Activated CD4-positive, alpha-beta T cell treated with anti-CD3 and anti-CD28 coated beads, Interleukin-2, amount 10 ng/mL, durations not matched to agents 24 days and 14 days (primary cell): ENCODE results near the gene RCOR1. TPM values are rescaled to one million over a fixed set of nuclear protein-coding genes. Genes with fewer than 3 reads are reported as not detected.
"Not testable (repeated sequence)": the region's sequence is repeated elsewhere in the genome, so short reads cannot be mapped to it uniquely, and the experiment has no call there.

Source experiments
- DNase-seq: peaks from one replicate; pipeline ENCODE4 v3.0.0; 2022
- H3K27ac Mint-ChIP-seq: one replicate; pipeline ENCODE4 v1.8.0; 2022; ENCODE audit warnings: mild to moderate bottlenecking, mixed read lengths
- H3K27me3 Mint-ChIP-seq: one replicate; pipeline ENCODE4 v1.8.0; 2022; ENCODE audit warnings: mixed read lengths
- H3K36me3 Mint-ChIP-seq: one replicate; pipeline ENCODE4 v1.8.0; 2022; ENCODE audit warnings: low read depth, mild to moderate bottlenecking, mixed read lengths
- H3K4me1 Mint-ChIP-seq: one replicate; pipeline ENCODE4 v1.8.0; 2021; ENCODE audit warnings: mixed read lengths
- H3K4me3 Mint-ChIP-seq: one replicate; pipeline ENCODE4 v1.8.0; 2022; ENCODE audit warnings: mild to moderate bottlenecking, moderate library complexity, mixed read lengths
- H3K9me3 Mint-ChIP-seq: one replicate; pipeline ENCODE4 v1.8.0; 2021; ENCODE audit warnings: mixed read lengths
- intact Hi-C: fragments of 100-400 bp; cut with micrococcal nuclease; formaldehyde crosslinking; loops from one replicate; pipeline ENCODE4 v1.15.1; 2023
- total RNA-seq: library from RNA; stranded (reverse); gene quantifications from 2 replicates; pipeline ENCODE4 v1.2.3, GENCODE V29; 2022

Gene RCOR1
- total RNA-seq, 1 donor from 2014 or later = 24.0 TPM

DNA sequence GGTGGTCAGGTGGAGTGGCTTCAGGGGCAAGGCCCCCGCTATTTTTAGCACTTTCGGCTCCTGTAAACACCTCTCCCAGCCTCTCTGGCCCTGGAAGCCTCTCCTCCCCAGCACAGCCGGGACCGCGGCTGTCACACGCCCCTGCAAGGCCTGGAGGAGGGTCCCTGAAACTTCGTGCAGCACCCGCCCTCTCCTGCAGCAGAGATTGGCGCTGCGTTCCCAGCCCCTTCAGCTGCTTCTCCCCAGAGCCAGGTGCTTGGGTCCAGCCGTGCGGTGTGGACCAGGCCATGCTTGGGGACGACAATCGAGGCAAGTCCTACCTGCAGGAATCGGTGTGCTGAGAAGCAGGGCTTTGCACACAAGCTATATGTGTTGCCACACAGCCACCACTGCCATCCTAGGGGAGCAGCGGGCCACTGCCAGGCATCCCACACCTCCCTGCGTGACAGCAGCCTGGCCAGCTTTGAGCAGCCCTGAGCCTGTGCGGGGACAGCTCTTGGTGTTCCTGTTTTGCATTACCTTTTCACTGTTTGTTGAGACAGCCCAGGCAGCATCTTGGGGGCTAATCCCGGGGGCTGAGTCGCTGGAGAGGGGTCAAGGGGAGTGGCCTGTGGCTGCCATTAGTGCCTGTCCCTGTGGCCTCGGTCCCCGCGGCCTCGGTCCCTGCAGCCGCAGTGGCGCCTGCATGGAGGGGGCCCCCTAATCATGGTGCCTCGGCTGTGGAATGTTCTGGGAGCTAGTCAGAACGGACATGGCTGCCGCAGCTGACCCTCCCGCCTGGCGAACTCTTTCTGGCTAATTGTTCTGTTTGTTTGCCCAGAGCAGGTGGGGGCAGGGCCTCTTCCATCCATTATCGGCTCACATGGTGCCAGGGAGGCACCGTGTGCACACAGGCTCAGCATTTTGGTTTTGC, 157.2 kb downstream of the RCOR1 start:
- Mint-ChIP-seq H3K27ac (no peak overlapping the region), H3K9me3 (no peaks in the 10 kb centered on the region), H3K36me3 (no peaks in the 10 kb centered on the region), H3K4me1 (no peaks in the 10 kb centered on the region), H3K27me3 (no peaks in the 10 kb centered on the region), H3K4me3 (no peak overlapping the region)
- intact Hi-C loops = no loop called here
- no peak for DNase-seq

DNA sequence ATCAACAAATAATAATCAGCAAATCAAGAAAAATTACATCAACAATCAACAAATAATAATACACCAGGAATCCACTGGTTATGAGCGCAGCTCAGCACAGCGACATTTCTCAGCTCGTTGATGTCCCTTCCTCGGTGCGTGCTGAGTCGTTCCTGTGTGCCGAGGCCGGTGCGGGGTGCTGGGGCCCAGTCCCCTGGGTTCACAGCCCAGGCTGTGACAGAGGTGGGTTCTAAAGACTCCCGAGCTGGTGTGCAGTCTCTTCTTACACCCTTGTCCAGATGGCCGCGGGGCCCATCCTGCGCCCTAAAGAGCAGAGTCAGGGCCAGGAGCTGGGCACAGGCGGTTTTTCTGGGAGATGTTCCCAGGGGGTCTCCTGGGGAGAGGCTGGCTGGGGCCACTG, 157.9 kb downstream of the RCOR1 start:
- no peaks in the 10 kb centered on the region for H3K36me3 Mint-ChIP-seq
- no peak overlapping the region for H3K4me3 Mint-ChIP-seq
- DNase-seq = no peak
- H3K27me3 Mint-ChIP-seq = no peaks in the 10 kb centered on the region
- H3K9me3 Mint-ChIP-seq = no peaks in the 10 kb centered on the region
- intact Hi-C loops = no loop called here
- H3K27ac Mint-ChIP-seq = no peak overlapping the region
- no peaks in the 10 kb centered on the region for H3K4me1 Mint-ChIP-seq

DNA sequence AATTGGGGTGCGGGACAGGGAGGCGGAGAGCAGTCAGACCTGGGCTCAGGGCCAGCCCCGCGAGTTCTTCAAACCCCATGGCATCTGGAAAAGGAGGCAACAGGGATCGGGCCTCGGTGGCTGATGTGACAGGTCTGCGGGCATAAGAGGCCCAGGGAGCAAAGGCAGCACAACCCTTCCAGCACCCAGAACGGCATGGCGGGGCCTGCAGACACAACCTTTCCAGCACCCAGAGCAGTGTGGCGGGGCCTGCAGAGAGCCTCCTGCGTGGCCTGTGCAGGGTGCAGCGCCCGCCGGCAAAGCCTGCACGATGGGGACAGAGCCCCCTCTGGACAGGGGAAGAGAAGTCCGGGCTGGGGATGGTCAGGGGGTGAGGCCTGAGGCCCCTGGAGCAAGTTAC, 158.6 kb downstream of the RCOR1 start:
- H3K4me1 Mint-ChIP-seq = no peaks in the 10 kb centered on the region
- no peak overlapping the region for H3K27ac Mint-ChIP-seq
- no peak for DNase-seq
- no peaks in the 10 kb centered on the region for H3K9me3 Mint-ChIP-seq
- no peaks in the 10 kb centered on the region for H3K36me3 Mint-ChIP-seq
- intact Hi-C loops = no loop called here
- H3K27me3 Mint-ChIP-seq = no peaks in the 10 kb centered on the region
- H3K4me3 Mint-ChIP-seq = no peak overlapping the region

DNA sequence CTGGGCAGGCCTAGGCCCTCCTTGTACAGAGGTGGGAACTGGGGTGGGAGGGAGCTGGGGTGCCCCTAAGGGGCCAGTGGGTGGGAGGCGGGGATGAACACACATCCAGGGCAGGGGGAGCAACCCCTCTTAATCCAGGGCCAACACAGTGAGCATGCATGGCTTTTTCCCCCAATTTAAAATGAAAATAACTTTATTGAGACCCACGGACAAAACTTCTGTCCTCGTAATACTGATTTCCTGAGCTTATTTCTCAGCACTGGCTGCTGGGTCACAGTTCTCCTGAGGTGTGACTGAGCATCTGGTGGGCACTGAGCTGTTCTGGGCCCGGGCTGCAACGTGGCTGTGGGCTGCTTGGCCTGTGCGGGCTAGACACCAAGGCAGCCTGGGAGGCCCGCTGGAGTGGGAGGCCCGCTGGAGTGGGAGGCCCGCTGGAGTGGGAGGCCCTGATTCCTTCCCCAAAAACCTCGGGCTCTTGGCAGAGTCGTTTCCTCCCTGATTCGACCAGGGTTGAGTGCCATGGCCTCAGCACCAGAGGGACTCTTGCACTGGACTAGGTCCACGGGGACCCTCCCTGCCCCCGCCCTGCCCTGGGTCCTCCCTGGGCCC, 159.9 kb downstream of the RCOR1 start:
- intact Hi-C loops = no loop called here
- no peak overlapping the region for H3K4me3 Mint-ChIP-seq
- H3K9me3 Mint-ChIP-seq = no peaks in the 10 kb centered on the region
- no peak for DNase-seq
- H3K27ac Mint-ChIP-seq = no peak overlapping the region
- H3K27me3 Mint-ChIP-seq = no peaks in the 10 kb centered on the region
- H3K4me1 Mint-ChIP-seq = no peaks in the 10 kb centered on the region
- no peaks in the 10 kb centered on the region for H3K36me3 Mint-ChIP-seq

DNA sequence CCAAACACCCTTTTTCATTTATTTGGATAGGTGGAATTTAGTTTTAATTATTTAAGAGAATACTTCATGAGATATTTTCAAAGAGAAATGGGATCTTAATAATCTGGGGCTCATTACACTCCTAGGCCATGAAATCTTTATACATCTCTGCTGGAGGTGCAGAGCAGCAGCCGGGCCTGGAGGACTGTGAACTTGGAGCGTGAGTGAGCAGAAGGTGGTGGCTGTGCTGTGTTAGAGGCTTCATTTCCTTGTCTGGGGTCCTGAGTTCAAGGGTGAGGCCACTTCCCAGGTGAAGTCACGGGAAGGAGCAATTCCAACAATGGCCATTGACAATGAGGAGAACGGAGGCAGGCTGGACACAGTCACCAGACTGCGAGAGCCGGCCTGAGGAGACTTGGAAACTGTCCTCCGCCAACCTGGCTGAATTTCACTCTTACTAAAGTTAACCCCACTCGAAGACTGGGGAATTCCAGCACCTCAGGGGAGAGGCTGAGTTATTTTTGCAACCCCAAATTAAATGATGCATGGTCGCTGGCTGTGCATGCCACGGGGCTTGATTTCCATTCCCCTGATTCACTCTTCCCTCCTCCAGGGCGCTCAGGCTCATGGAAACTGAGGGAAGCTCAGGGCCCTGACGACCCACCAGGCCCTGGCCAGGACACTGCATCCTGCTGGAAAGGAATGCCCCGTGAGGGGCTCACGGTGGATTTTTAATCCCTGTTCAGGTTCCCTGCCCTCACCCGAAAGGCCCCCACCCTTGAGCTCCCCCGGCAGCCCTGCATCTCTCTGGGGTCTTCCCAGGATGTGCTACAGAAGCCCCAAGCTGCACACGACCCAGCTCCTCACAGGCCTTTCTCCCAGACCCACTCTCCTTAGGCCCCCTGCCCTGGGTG, 162.2 kb downstream of the RCOR1 start:
- Mint-ChIP-seq H3K36me3 (no peaks in the 10 kb centered on the region), H3K27me3 (no peaks in the 10 kb centered on the region), H3K27ac (no peak overlapping the region), H3K4me1 (no peaks in the 10 kb centered on the region), H3K4me3 (no peak overlapping the region), H3K9me3 (no peaks in the 10 kb centered on the region)
- DNase-seq = no peak
- intact Hi-C loops = no loop called here

DNA sequence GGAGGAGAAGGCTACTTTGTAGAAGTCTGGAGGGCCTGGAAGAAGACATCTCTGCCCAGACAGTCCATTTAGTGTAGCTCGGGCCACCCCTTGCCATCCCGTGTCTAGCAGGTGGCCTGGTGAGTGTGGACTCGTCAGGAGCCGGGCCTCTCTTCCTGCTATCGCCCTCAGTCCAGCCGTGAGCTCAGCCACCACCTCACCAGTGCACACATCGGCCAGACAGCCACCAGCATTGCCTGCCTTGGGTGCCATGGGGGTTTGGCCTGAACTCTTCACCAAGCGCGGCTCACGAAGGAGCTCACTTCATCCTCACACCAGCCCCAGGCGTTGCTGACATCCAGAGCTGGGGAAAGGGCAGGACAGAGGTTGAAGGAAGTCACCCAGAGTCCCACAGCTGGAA, 165.2 kb downstream of the RCOR1 start:
- H3K9me3 Mint-ChIP-seq = no peaks in the 10 kb centered on the region
- no peaks in the 10 kb centered on the region for H3K36me3 Mint-ChIP-seq
- no peak overlapping the region for H3K4me3 Mint-ChIP-seq
- DNase-seq = no peak
- intact Hi-C loops = no loop called here
- peaks cover 1% of the 10 kb centered on the region for H3K27me3 Mint-ChIP-seq
- H3K4me1 Mint-ChIP-seq = no peaks in the 10 kb centered on the region
- H3K27ac Mint-ChIP-seq = no peak overlapping the region

DNA sequence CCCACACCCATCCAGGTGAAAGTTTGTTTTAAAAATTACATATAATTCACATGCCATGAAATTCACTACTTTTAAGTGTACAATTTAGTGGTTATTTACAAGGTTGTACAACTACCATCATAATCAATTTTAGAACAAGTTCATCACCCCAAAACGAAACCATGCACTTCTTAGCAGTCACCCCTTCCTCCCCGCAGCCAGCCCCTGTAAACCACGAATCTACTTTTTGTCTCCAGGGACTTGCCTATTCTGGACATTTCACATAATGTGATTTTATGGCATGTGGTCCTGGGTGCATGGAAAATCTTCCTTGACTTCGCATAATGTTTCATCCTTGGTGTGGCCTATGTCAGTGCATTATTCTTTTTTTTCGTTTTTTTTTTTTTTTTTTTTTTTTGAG, 165.6 kb downstream of the RCOR1 start:
- Mint-ChIP-seq H3K27me3 (peaks cover 1% of the 10 kb centered on the region), H3K4me1 (no peaks in the 10 kb centered on the region), H3K27ac (no peak overlapping the region), H3K4me3 (no peak overlapping the region), H3K9me3 (no peaks in the 10 kb centered on the region), H3K36me3 (no peaks in the 10 kb centered on the region)
- no peak for DNase-seq
- intact Hi-C loops = no loop called here

DNA sequence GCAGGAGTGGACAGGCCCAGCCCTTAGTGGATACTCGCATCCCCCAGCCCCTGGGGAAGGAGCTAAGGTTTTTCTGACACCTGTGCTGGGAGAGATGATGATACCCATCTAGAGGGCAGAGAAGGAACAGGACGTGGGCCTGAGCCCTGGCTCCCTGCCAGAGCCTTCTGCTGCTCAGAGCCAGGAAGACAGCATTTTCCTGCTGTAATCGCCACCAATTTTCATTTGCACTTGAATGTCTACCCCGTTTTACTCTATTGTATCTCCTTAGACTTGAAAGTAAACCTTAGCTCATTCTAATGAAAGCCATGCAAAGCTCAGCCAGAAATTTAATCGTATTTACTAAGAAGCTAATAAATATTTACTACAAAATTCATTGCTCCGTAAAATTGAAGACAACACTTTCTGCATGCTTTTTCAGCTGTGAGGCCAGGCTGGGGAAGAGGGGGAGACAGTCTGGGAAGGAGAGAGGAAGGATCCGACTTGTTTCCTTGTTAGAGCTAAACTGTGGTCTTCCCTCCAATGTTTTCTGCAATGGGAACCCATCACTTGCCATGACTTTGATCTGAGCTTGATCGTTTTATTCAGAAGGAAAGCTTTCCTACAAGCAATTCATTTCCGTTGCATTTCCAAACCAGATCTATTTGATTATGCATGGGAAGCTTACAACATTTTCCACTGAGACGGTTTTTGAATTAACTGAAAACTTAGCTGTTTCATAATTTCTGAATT, 167.2 kb downstream of the RCOR1 start:
- no peaks in the 10 kb centered on the region for H3K9me3 Mint-ChIP-seq
- peaks cover 1% of the 10 kb centered on the region for H3K27me3 Mint-ChIP-seq
- DNase-seq = no peak
- intact Hi-C loops = no loop called here
- H3K4me1 Mint-ChIP-seq = no peaks in the 10 kb centered on the region
- no peak overlapping the region for H3K4me3 Mint-ChIP-seq
- no peak overlapping the region for H3K27ac Mint-ChIP-seq
- no peaks in the 10 kb centered on the region for H3K36me3 Mint-ChIP-seq

DNA sequence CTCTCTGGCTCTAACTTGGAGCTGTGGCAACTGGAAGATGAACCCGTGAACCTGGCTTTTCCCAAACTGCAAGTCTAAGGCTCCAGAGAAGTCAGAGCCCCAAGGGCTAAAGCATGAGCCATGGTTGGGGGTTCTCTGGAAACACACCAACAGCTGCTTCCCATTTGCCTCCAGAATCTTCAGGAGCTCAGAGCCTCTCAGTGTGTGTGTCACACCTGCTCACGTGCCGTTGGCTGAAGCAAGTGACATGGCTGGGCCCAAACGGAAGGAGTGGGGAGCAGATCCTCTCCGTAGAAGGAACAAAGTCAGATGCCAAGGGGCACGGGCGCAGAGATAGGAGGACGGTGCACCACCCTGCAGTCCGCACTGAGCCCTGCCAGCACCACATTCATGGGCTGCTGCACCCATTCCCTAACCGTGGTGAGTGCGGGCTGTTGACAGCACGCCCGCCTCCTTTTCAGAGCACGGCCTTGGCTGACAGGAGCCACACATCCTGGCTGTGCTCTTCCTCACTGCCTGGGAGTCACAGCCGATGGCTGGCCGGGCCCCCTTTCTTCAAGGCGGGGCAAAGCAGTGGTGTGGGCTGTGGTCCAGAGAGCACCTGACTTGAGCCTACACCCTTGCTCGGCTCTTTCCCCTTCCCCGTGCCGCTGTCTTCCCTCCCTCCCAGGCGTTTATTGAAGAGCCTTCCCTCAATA, 168.2 kb downstream of the RCOR1 start:
- no peaks in the 10 kb centered on the region for H3K9me3 Mint-ChIP-seq
- peaks cover 1% of the 10 kb centered on the region for H3K27me3 Mint-ChIP-seq
- H3K36me3 Mint-ChIP-seq = no peaks in the 10 kb centered on the region
- no peak overlapping the region for H3K27ac Mint-ChIP-seq
- H3K4me3 Mint-ChIP-seq = no peak overlapping the region
- intact Hi-C loops = no loop called here
- H3K4me1 Mint-ChIP-seq = no peaks in the 10 kb centered on the region
- DNase-seq = no peak

DNA sequence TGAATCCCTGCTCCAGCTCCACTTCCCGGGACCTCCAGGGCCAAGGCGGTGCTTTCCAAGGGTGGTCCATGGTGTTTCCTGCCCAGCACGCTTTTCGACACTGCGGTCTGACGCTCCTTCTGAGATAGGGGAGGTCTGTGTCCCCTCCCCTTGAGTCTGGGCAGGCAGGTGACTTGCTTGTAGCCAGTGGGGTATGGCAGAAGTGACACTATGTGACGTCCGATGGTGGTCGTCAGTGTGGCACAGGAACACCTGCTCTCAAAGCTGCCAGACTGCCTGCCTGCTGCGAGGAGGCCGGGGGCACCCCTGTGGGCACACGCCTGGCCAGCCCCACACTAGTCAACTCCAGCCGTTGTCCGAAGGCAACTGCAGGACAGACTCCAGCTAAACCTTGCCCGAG, 168.8 kb downstream of the RCOR1 start:
- no peaks in the 10 kb centered on the region for H3K9me3 Mint-ChIP-seq
- H3K36me3 Mint-ChIP-seq = no peaks in the 10 kb centered on the region
- H3K4me1 Mint-ChIP-seq = no peaks in the 10 kb centered on the region
- H3K27me3 Mint-ChIP-seq = peaks cover 1% of the 10 kb centered on the region
- no peak overlapping the region for H3K27ac Mint-ChIP-seq
- H3K4me3 Mint-ChIP-seq = no peak overlapping the region
- intact Hi-C loops = no loop called here
- no peak for DNase-seq

DNA sequence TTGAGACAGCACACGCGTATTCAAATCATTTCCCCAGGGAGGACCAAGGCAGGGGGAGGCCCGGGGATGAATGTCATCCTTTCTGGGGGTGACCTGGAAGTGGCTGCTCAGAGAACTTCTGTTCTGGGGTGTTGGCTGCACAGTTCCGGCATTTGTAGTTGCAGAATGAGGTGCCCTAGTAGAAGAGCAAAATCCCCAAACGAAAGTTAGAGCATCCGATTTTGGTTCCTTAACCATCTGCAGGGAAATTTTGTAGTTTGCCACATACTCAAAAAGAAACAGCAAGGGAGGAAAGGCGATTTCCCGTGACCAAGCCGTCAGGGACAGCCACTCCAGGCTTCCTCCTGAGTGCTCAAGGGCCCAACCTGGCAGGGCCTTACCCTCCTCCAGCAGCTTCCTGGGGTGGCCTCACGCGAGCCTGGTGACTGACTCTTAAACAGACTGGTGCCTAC, 171.8 kb downstream of the RCOR1 start:
- Mint-ChIP-seq H3K4me3 (no peak overlapping the region), H3K27me3 (peaks cover 1% of the 10 kb centered on the region), H3K36me3 (no peaks in the 10 kb centered on the region), H3K27ac (no peak overlapping the region), H3K4me1 (peaks cover 4% of the 10 kb centered on the region), H3K9me3 (no peaks in the 10 kb centered on the region)
- DNase-seq = no peak
- intact Hi-C loops = no loop called here

DNA sequence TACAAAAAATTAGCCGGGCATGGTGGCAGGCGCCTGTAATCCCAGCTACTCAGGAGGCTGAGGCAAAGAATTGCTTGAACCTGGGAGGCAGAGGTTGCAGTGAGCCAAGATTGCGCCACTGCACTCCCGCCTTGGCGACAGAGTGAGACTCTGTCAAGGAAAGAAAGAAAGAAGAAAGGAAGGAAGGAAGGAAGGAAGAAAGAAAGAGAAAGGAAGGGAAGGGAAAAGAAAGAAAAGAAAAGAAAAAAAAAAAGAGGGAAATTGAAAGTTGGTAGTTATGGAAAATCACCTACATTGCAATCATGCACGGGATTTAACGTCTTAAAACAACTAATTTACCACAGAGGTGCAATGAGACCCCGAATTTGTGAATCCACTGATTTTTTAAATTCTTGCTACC, 173.3 kb downstream of the RCOR1 start:
- H3K9me3 Mint-ChIP-seq, H3K4me1 Mint-ChIP-seq, intact Hi-C loops, H3K4me3 Mint-ChIP-seq, H3K27me3 Mint-ChIP-seq, H3K36me3 Mint-ChIP-seq, DNase-seq, H3K27ac Mint-ChIP-seq: not testable (repeated sequence)
